ENCODE results near the gene SNX10. TPM values are rescaled to one million over a fixed set of nuclear protein-coding genes. Genes with fewer than 3 reads are reported as not detected.
A peak's percentile ranks its signal among the peaks of the same experiment; 100 is the strongest.

SNX10 gene
- total RNA-seq, 3 donors from 2014 or later = 13.4 to 24.6 (median 18.1) TPM

DNA sequence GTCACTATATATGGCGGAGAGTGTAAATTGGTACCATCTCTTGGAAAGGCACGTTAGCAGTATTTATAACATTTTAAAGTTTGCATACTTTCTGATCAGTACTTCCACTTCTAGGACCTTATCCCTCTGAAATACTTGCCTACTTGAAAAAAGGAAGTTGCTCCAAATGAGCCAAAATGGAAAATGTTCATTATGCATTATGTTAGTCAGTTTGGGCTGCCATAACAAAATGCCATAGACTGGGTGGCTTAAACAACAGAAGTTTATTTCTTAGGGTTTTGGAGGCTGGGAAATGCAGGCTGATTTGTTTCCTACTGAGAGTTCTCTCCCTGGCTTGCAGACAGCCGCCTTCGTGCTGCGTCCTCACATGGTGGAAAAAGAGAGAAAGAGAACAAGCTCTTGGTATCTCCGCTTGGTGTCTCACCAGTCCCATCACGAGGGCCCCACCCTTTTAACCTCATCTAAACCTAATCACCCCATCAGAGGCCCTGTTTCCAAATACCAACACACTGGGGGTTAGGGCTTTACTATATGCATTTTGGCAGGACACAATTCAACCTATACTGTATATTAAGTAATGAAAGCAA, 6.9 kb downstream of the SNX10 start:
- Histone ChIP-seq H3K27me3 (no peaks in the 10 kb centered on the region), H3K4me3 (no peak overlapping the region), H3K27ac (no peak overlapping the region), H3K36me3 (no peaks in the 10 kb centered on the region), H3K9me3 (no peaks in the 10 kb centered on the region), H3K4me1 (no peaks in the 10 kb centered on the region)
- no peak for DNase-seq (ENCODE audit: low spot score in 2 of 2)
- intact Hi-C loops (cut with DNase I; ENCODE audit: low total_unique reads) = no loop called here
- TF ChIP-seq POLR2AphosphoS5 (IDR thresholded peaks at IDR 0.05) = no peak
- TF ChIP-seq, protein P1, sequence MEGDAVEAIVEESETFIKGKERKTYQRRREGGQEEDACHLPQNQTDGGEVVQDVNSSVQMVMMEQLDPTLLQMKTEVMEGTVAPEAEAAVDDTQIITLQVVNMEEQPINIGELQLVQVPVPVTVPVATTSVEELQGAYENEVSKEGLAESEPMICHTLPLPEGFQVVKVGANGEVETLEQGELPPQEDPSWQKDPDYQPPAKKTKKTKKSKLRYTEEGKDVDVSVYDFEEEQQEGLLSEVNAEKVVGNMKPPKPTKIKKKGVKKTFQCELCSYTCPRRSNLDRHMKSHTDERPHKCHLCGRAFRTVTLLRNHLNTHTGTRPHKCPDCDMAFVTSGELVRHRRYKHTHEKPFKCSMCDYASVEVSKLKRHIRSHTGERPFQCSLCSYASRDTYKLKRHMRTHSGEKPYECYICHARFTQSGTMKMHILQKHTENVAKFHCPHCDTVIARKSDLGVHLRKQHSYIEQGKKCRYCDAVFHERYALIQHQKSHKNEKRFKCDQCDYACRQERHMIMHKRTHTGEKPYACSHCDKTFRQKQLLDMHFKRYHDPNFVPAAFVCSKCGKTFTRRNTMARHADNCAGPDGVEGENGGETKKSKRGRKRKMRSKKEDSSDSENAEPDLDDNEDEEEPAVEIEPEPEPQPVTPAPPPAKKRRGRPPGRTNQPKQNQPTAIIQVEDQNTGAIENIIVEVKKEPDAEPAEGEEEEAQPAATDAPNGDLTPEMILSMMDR (IDR thresholded peaks at IDR 0.05) = no peak
- TF ChIP-seq POLR2A (IDR thresholded peaks at IDR 0.05) = no peak

DNA sequence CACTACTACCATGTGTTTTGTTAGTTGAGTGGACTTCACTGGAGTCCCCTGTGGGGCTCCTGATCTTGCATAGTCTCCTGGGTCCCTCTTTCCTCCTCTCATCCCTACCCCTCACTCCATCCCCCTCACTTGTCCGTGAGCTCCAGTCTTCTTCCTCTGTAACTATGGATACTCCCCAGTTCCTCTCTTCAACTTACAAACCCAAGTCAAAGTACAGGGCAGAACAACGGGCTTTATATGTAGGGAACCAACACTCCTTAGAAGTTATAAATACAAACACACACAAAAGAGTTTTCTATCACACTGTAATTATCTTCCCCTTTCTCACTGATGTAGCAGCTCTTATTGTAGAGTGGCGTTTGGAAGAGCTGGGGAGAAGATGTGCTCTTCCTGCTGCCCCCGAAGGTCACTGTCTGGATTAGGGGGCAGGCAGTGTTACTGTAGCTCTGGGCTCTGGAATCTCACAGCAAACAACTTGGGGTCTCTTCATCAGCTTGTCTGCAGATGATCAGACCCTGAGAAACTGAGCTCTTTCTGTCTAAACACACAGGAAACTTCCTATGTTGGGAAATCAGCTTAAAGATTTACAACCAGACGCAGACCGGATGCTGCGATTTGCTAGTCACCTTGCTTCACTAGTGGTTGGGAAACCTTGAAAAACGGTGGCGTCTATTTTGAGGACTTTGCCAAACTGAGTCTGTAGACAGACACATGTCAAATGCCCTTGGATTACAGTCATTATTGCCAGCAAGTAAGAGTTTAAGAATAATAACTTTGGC, 13.6 kb downstream of the SNX10 start:
- no peaks in the 10 kb centered on the region for H3K36me3 ChIP-seq
- TF ChIP-seq, protein P1 (IDR thresholded peaks at IDR 0.05) = no peak
- TF ChIP-seq POLR2A (IDR thresholded peaks at IDR 0.05) = no peak
- intact Hi-C loops (cut with DNase I; ENCODE audit: low total_unique reads) = no loop called here
- H3K4me3 ChIP-seq = no peak overlapping the region
- no peaks in the 10 kb centered on the region for H3K4me1 ChIP-seq
- no peaks in the 10 kb centered on the region for H3K9me3 ChIP-seq
- no peak for DNase-seq (ENCODE audit: low spot score in 2 of 2)
- H3K27ac ChIP-seq = no peak overlapping the region
- no peaks in the 10 kb centered on the region for H3K27me3 ChIP-seq

GRCh38 chr7:26305869-26306665, 14.4 kb downstream of the SNX10 start:
- no peak for DNase-seq (ENCODE audit: low spot score in 2 of 2)
- Histone ChIP-seq H3K4me3 (no peak overlapping the region), H3K27me3 (no peaks in the 10 kb centered on the region), H3K27ac (no peak overlapping the region), H3K4me1 (no peaks in the 10 kb centered on the region), H3K36me3 (no peaks in the 10 kb centered on the region), H3K9me3 (no peaks in the 10 kb centered on the region)
- TF ChIP-seq, protein P1 (IDR thresholded peaks at IDR 0.05) = no peak
- no peak for TF ChIP-seq POLR2A (IDR thresholded peaks at IDR 0.05)
- no peak for TF ChIP-seq POLR2AphosphoS5 (IDR thresholded peaks at IDR 0.05)
- intact Hi-C loops (cut with DNase I; ENCODE audit: low total_unique reads) = no loop called here

DNA sequence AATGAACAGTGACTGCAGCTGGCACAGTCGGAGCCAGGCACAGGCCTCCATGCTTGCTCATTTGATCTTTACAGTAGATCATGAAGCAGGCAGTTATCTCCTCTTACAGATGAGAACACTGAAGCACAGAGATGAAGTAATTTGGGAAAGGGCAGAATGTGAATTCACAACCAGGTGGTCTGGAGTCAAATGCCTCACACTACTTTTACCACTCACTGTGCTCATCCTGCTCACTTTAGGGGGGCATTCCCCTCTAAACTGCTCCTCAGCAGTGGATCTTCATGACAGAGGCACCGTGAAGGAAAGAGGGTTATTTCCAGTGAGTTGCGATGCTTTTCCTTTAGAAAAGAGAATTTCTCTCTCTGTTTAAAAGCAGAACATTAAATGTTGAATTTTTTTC, 15.1 kb downstream of the SNX10 start:
- H3K27ac ChIP-seq = peak overlapping the region in 1 of 2 donors; percentile 52
- intact Hi-C loops (cut with DNase I; ENCODE audit: low total_unique reads) = no loop called here
- TF ChIP-seq, protein P1 (IDR thresholded peaks at IDR 0.05) = no peak
- TF ChIP-seq POLR2AphosphoS5 (IDR thresholded peaks at IDR 0.05) = no peak
- TF ChIP-seq POLR2A (IDR thresholded peaks at IDR 0.05) = no peak
- no peaks in the 10 kb centered on the region for H3K4me1 ChIP-seq
- DNase-seq (ENCODE audit: low spot score in 2 of 2) = no peak
- H3K27me3 ChIP-seq = no peaks in the 10 kb centered on the region
- no peak overlapping the region for H3K4me3 ChIP-seq
- H3K9me3 ChIP-seq = no peaks in the 10 kb centered on the region
- no peaks in the 10 kb centered on the region for H3K36me3 ChIP-seq

DNA sequence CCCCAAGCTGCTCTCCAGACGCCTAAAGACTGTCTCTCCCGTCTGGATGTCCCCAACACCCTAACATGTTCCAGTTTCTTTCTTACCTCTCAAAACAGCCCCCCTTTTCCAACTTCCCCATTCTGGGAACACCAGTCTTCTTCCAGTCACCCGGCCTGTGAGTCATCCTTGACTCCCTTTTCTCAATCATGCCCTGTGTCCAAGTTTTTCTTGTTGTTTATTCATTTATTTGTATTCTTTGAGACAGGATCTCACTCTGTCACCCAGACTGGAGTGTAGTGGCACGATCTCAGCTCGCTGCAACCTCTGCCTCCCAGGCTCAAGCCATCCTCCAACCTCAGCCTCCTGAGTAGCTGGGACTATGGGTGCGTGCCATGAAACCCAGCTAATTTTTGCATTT, 15.6 kb downstream of the SNX10 start:
- no peak for TF ChIP-seq POLR2AphosphoS5 (IDR thresholded peaks at IDR 0.05)
- TF ChIP-seq POLR2A (IDR thresholded peaks at IDR 0.05) = no peak
- TF ChIP-seq, protein P1 (IDR thresholded peaks at IDR 0.05) = no peak
- Histone ChIP-seq H3K27me3 (no peaks in the 10 kb centered on the region), H3K36me3 (no peaks in the 10 kb centered on the region), H3K4me3 (no peak overlapping the region), H3K9me3 (no peaks in the 10 kb centered on the region), H3K27ac (peak overlapping the region in 1 of 2 donors; percentile 52), H3K4me1 (no peaks in the 10 kb centered on the region)
- intact Hi-C loops (cut with DNase I; ENCODE audit: low total_unique reads) = no loop called here
- DNase-seq (ENCODE audit: low spot score in 2 of 2) = no peak

Data from breast epithelium (tissue), 4 donors.